ENCODE data around the gene GAL3ST1.

- TF ChIP-seq, protein P1, sequence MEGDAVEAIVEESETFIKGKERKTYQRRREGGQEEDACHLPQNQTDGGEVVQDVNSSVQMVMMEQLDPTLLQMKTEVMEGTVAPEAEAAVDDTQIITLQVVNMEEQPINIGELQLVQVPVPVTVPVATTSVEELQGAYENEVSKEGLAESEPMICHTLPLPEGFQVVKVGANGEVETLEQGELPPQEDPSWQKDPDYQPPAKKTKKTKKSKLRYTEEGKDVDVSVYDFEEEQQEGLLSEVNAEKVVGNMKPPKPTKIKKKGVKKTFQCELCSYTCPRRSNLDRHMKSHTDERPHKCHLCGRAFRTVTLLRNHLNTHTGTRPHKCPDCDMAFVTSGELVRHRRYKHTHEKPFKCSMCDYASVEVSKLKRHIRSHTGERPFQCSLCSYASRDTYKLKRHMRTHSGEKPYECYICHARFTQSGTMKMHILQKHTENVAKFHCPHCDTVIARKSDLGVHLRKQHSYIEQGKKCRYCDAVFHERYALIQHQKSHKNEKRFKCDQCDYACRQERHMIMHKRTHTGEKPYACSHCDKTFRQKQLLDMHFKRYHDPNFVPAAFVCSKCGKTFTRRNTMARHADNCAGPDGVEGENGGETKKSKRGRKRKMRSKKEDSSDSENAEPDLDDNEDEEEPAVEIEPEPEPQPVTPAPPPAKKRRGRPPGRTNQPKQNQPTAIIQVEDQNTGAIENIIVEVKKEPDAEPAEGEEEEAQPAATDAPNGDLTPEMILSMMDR (conservative IDR thresholded peaks at IDR 0.05; ENCODE audit: low read length), result no peak
- TF ChIP-seq EZH2phosphoT487 (IDR thresholded peaks at IDR 0.05; ENCODE audit: borderline replicate concordance), result no peak
These were observed 26.5 kb upstream of the GAL3ST1 start for GRCh38 chr22:30600921-30601320.

Data from Loucy (cell line).